ENCODE data around the gene CEP85L. TPM values are rescaled to one million over a fixed set of nuclear protein-coding genes. Genes with fewer than 3 reads are reported as not detected.

The CEP85L gene
- total RNA-seq, 1 experiment from 2014 or later: 3.7 TPM

DNA sequence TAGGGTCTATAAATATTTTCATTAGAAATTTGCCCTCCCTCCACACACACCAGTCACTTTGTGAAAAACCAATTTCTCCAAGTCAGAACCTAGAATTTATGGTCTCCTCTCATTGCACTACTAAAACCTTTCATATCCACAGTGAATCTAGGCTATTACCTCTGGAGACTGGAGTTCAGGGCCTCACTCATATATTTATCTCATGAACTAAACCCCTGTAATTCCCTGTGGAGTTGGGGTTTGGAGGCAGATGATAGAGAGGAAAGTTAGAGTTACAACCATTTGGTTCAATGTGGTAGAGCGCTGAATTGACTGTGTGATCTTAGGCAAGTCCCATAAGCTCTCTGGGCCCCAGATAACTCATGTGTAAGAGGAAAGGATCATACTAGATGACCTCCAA lies 18.2 kb upstream of the CEP85L start:
- Histone ChIP-seq H3K27me3 (ENCODE audit: control insufficient read depth, insufficient read depth, low read length) (no peaks in the 10 kb centered on the region), H3K36me3 (replicated peaks; ENCODE audit: control insufficient read depth, insufficient read depth, low read length) (no peaks in the 10 kb centered on the region), H3K4me3 (ENCODE audit: insufficient read depth, low read depth, low read length) (no peak overlapping the region)
- DNase-seq: no peak

DNA sequence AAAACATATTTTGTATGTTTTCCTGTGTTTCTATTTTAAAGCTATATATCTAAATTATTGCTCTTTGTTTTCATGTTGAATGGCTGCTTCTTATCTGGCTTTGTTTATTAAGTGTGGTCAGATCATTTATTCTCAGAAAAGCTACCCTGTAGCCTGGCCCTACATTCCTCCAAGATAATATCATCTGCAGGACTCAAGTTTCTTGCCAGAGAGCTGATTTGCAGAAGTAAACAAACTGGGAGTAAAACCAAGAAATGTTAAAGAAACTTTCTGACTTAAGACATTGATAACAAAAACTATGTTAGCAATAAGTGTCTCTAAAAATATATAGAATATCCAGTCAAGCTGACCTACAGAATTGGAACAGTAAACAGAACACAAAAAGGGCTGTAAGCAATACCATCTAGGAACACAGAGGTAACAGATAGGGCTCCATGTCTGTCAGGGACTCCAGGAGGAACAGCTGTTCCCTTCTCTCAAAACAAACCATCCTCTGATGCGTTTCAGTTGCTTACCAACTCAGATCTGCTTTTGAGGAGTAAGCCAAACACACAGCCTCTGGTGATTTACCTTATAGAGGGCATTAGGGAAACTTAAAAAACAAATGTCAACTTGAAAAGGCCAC lies 17.5 kb upstream of the CEP85L start:
- Histone ChIP-seq H3K27me3 (ENCODE audit: control insufficient read depth, insufficient read depth, low read length) (no peaks in the 10 kb centered on the region), H3K4me3 (ENCODE audit: insufficient read depth, low read depth, low read length) (no peak overlapping the region), H3K36me3 (replicated peaks; ENCODE audit: control insufficient read depth, insufficient read depth, low read length) (no peaks in the 10 kb centered on the region)
- no peak for DNase-seq

DNA sequence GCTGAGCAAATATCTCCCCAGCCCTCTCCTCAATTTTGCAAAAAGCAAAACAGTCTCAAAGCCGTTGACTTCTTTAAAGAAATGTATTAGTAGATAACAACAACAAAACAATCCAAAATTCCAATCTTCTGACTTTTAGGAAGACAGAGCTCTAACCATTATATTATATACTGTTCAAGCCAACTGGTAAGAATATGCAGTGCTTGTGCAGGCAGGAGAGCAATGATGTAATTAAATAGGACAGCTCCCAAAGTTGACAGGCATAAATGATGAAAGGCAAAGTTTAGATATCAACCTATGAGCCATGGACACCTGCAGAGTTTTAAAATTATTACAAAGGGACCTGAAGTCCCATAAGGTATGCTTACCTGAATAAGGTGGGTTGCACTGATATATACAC lies 16.6 kb upstream of the CEP85L start:
- Histone ChIP-seq H3K27me3 (ENCODE audit: control insufficient read depth, insufficient read depth, low read length) (no peaks in the 10 kb centered on the region), H3K4me3 (ENCODE audit: insufficient read depth, low read depth, low read length) (no peak overlapping the region), H3K36me3 (replicated peaks; ENCODE audit: control insufficient read depth, insufficient read depth, low read length) (no peaks in the 10 kb centered on the region)
- DNase-seq: no peak

DNA sequence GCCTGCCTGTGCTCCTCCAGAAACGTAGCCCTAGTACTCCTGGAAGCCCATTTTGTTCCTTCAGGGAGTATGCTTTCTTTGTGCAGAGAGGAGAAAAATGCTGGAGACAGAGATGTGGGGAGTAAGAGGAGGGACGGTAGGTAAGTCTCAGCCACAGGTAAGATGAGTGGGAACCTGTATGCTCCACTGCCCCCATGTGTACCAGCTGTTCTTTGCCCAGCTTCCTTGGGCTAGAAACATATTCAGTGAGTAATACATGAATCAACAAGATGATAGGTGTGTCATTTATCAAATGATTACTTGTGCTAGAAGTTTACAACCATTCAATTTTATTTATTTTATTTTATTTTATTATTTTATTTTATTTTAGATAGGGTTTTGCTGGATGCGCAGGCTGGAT lies 13.6 kb upstream of the CEP85L start:
- no peak overlapping the region for H3K4me3 ChIP-seq (ENCODE audit: insufficient read depth, low read depth, low read length)
- no peaks in the 10 kb centered on the region for H3K36me3 ChIP-seq (replicated peaks; ENCODE audit: control insufficient read depth, insufficient read depth, low read length)
- no peak for DNase-seq
- no peaks in the 10 kb centered on the region for H3K27me3 ChIP-seq (ENCODE audit: control insufficient read depth, insufficient read depth, low read length)

DNA sequence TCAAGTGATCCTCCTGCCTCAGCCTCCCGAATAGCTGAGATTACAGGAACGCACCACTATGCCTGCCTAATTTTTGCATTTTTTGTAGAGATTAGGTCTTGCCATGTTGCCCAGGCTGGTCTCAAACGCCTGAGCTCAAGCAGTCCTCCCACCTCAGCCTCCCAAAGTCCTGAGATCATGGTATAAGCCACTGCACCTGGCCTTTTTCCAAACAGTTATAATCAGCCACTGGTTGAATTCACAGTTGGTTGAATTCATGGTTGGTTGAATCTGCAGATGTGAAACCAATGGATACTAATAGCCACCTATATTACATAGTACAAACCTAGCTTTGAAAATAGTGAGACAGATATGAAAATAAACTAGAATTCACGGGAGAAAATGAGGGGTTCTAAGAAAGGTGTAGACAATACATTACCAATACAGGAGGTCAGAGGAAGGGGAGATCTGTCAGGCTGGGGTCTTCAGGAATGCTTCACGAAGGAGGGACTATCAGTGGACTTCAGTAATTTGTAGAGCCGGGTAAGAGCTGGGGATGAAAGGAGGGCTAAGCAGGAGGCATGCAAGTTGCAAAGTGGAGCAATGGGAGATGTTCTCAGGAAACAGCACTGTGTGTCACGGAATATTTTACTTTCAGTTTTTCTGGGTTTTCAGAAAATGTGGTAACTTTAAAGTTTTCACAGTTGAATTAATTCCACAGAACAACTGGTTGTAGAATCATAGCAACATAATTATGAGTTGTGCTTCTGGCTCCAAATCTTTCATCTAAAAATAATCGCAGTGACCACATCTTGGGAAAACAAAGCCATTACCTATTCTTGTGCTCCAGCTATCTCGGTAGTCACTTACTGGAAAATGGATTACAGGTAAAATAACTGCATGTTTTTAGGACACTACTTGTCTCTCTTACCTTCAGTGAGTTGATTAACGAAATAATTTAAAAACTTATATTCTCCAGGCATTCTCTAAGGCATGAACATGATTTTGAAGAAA lies 12.9 kb upstream of the CEP85L start:
- H3K4me3 ChIP-seq (ENCODE audit: insufficient read depth, low read depth, low read length): no peak overlapping the region
- no peak for DNase-seq
- H3K27me3 ChIP-seq (ENCODE audit: control insufficient read depth, insufficient read depth, low read length): no peaks in the 10 kb centered on the region
- H3K36me3 ChIP-seq (replicated peaks; ENCODE audit: control insufficient read depth, insufficient read depth, low read length): no peaks in the 10 kb centered on the region

DNA sequence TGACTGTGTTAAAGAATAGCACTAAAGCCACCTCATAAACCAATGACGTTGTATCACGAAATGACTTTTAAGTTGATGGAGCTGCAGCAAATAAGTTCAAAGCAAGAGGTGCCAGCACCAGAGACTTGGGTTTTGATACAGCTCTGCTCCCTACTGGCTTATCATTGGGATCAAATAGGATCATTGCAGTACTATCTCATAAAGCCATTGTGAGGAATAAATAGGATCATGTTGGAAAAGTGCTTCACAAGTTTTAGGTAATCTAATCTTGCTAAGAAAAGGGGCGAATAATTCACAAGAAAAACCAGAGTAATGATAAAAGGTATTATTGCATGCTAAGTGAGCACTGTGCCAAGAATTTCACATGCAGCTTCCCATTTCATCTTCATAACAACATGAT lies 10.4 kb upstream of the CEP85L start:
- no peaks in the 10 kb centered on the region for H3K27me3 ChIP-seq (ENCODE audit: control insufficient read depth, insufficient read depth, low read length)
- DNase-seq: no peak
- no peak overlapping the region for H3K4me3 ChIP-seq (ENCODE audit: insufficient read depth, low read depth, low read length)
- no peaks in the 10 kb centered on the region for H3K36me3 ChIP-seq (replicated peaks; ENCODE audit: control insufficient read depth, insufficient read depth, low read length)

DNA sequence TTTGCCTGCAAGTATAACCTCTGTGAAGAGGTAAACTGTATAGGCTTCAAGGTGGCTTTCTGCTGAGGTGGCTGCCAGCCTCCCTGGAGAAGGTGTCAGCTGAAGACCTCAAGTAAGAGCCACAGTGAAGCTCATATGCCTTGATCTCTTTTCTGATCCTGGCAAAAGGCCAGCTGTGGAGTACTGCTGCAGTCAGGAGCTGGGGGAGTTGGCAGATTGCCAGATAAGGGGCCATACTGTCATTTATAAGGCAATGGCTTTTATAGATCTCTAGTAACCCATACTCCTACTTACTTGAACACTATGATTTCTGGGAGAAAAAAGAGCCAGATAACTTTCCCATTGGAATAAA lies 8.8 kb upstream of the CEP85L start:
- no peak for DNase-seq
- H3K36me3 ChIP-seq (replicated peaks; ENCODE audit: control insufficient read depth, insufficient read depth, low read length): no peaks in the 10 kb centered on the region
- H3K4me3 ChIP-seq (ENCODE audit: insufficient read depth, low read depth, low read length): no peak overlapping the region
- no peaks in the 10 kb centered on the region for H3K27me3 ChIP-seq (ENCODE audit: control insufficient read depth, insufficient read depth, low read length)

DNA sequence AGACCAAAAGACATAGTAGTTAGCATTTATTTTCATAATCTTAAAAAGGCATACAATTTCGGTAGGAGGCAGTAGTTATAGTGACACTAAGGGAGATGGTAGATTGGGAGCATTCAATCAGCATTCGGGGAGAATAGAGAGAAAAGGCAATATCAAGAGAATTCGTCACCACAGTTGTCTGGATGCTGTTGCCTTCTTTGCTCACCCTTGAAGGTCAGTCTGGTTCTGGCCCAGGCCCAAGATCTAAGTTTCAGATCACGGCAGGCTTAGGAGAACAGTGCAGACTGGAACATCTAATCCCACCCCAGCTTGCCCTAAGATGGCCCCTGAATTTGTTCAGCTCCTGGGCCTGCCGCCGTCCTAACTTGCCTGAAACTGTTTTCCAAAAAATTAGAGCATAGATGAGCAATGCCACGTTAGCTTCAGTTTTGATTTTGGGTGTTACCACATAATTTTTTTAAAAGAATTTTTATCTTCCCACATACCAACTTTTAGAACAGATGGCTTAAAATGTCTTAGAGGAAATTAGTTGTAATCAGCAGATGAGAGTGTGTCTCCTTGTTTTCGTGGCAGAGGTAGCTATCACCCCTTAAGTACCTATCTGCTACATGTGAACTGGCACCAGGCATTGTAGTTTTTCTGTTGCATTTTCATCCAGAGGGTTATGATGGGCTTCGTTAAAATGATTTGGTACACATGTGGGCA lies 8.3 kb upstream of the CEP85L start:
- H3K36me3 ChIP-seq (replicated peaks; ENCODE audit: control insufficient read depth, insufficient read depth, low read length): no peaks in the 10 kb centered on the region
- no peak overlapping the region for H3K4me3 ChIP-seq (ENCODE audit: insufficient read depth, low read depth, low read length)
- no peaks in the 10 kb centered on the region for H3K27me3 ChIP-seq (ENCODE audit: control insufficient read depth, insufficient read depth, low read length)
- DNase-seq: no peak

DNA sequence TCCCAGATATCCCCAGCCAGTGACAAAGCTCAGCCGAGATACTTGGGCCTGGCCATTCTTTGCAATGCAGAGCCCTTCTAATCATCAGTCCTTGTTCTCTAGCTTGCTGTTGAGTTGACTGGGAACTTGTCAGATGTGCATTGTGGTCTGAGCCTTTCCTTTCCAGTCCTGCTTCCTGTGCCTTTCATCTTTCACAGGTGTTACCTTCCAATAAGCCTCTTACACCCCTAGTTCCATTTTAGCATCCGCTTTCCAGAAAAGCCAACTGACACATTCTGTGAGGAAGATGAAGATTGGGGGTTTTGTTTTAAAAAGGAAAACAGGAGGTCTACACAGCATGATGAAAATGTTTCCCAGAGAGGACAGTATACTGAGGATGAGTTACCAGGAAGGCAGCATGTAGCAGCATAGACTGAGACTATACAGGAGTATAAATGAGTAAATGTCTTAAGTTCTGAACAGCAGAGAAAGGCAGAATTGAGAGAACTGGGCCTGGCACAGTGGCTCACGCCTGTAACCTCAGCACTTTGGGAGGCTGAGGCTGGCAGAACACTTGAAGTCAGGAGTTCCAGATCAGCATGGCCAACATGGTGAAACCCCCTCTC lies 5.6 kb upstream of the CEP85L start:
- H3K27me3 ChIP-seq (ENCODE audit: control insufficient read depth, insufficient read depth, low read length): no peaks in the 10 kb centered on the region
- no peaks in the 10 kb centered on the region for H3K36me3 ChIP-seq (replicated peaks; ENCODE audit: control insufficient read depth, insufficient read depth, low read length)
- DNase-seq: no peak
- no peak overlapping the region for H3K4me3 ChIP-seq (ENCODE audit: insufficient read depth, low read depth, low read length)

DNA sequence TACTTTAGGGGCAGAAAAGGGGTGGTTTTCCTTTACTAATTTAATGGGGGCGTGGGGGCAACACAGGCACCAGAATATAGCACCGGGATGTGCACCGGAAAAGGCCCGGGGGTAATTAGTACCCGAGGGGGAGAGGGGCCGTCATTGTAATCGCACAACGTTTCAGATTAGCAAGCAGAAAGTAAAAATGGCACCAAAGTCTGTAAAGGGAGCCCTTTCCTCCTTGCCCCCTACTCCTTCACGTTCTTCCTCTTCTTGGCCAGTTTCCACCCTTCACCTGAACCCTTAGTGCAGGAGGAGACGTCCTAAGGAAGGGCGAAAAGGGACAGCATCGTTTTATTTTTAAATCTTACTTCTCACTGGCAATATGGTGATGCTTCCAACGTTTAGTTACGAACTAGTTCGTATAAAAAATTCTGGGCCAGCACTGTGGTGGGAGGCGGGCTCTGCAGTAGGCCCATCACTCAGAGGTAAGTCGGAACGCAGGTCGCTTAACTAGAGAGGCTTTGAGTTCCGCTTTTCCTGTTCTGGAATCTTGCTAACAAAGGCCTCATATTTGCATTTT lies 742 bp upstream of the CEP85L start:
- DNase-seq: peak; percentile 17

DNA sequence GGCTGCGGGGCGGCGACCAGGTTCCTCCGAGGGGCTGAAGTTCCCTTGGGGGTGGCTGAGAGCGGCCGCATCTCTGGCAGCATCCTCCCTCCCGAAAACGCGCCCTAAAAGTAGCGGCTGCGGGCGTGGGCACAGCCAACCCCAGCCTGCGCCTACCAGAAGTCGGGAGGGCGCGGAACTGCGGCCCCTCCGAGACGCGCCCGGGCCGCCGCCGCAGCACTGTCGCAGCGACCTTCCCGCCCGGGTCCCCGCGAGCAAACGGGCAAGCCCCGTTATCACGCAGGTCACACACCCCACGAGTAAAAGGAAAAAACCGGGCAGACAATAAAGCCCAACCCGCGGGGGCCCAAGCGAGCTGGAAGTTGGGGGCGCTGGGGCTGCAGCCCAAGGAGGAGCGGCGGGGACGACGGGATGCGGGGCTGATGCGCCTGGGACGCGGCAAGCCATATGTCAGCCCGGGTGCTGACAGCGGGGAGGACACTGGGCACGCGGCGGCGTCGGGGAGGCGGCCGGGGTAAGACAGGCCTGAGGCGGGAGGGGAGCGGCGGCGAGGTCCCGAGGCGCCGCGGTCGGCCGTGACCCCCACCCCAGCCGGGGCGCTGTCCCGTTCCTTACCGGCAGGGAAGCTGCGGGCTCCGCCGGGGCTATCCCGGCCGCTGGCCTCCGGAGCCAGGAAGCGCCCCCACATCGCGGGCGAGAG lies 659 bp downstream of the CEP85L start:
- H3K27me3 ChIP-seq (ENCODE audit: control insufficient read depth, insufficient read depth, low read length): no peaks in the 10 kb centered on the region; the same call in 1 of the 2 replicates
- peak; percentile 70 for DNase-seq
- peak overlapping the region; percentile 81 for H3K4me3 ChIP-seq (ENCODE audit: insufficient read depth, low read depth, low read length)
- no peaks in the 10 kb centered on the region for H3K36me3 ChIP-seq (replicated peaks; ENCODE audit: control insufficient read depth, insufficient read depth, low read length)

More for the DNA sequence above, 742 bp upstream of the CEP85L start:
- peak overlapping the region; percentile 39 for H3K4me3 ChIP-seq (ENCODE audit: insufficient read depth, low read depth, low read length)
- no peaks in the 10 kb centered on the region for H3K36me3 ChIP-seq (replicated peaks; ENCODE audit: control insufficient read depth, insufficient read depth, low read length)
- H3K27me3 ChIP-seq (ENCODE audit: control insufficient read depth, insufficient read depth, low read length): no peaks in the 10 kb centered on the region; the same call in 1 of the 2 replicates

DNA sequence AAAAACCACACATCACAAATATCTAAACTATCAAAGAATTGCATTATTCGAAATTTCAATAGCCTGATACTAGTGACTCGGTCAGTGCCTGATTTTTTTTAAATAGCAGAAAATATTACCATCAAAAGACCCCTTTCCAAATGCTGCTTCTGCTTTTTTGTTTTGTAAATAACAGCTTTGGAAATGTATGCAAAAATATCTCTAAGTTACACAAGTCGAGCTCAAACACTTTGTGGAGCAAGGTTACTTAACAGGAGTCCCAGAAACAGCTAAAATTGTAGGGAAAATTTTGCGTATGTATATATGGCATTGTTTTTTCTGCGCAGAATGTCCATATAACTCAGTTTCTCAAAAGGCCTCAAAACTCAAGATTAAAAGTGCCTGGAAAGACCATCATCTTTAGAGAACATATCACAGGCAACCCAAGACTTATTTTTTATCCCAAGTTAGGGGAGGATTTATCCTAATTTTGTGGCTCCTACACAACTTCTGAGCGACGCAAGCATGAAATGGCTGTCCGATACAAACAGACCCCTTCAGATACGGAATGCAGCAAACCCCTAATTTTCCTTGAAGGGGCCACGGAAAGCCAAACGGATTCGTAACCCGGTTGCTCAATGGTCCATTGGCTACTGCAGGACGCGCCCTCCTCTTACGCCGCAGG lies 1.3 kb downstream of the CEP85L start:
- no peaks in the 10 kb centered on the region; the same call in 1 of the 2 replicates for H3K27me3 ChIP-seq (ENCODE audit: control insufficient read depth, insufficient read depth, low read length)
- H3K4me3 ChIP-seq (ENCODE audit: insufficient read depth, low read depth, low read length): peak overlapping the region; percentile 81
- no peak for DNase-seq
- no peaks in the 10 kb centered on the region for H3K36me3 ChIP-seq (replicated peaks; ENCODE audit: control insufficient read depth, insufficient read depth, low read length)

DNA sequence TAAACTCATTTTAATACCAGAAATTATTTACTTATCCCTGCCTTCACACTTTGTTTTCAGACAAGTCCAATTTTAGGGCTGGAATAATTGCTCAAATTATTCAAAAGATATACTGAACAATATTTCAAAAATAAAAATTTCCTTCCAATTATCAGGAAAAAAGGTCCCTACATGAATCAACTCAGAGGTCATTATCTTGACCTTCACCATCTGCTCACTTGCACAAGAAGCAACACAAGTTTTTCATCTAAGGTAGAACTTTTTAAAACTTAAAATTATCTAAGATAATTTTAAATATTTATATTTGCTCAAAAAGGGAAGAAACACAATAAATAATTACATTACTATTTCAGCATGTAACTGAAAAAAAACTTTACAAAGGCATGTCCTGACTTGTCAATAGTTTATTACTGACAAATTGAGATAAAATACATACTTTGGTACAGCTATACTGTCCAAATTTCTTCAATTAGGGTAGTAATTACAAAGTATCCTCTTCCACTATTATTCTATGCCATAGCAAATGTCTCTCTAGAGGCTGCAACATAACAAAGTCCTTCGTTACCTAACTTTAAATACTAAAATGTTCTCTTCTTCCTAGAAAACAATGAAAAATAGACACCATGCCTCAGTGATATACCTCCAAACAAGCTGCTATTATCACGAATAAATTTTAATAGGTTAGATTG lies 2.4 kb downstream of the CEP85L start:
- H3K36me3 ChIP-seq (replicated peaks; ENCODE audit: control insufficient read depth, insufficient read depth, low read length): no peaks in the 10 kb centered on the region

More for the DNA sequence above, 2.4 kb downstream of the CEP85L start:
- DNase-seq: no peak
- H3K4me3 ChIP-seq (ENCODE audit: insufficient read depth, low read depth, low read length): no peak overlapping the region
- H3K27me3 ChIP-seq (ENCODE audit: control insufficient read depth, insufficient read depth, low read length): no peaks in the 10 kb centered on the region; the same call in 1 of the 2 replicates
